Effector memory CD8-positive, alpha-beta T cell (primary cell): ENCODE results near the gene SEMA6D.

ENCODE experiments used
- ATAC-seq: fragments of 150-1000 bp; cut with Tn5 transposase; replicated peaks from 2 replicates; pipeline ENCODE4 v1.10.0; 2021; ENCODE audit warnings: mild to moderate bottlenecking, moderate library complexity
- DNase-seq, 3 experiments: peaks; one replicate each; pipeline ENCODE4 v3.0.0; 2021
- H3K27ac Mint-ChIP-seq, 2 donors: one replicate each; pipeline ENCODE4 v1.8.0; 2022; ENCODE audit warnings: mild to moderate bottlenecking in 2 of 2, mixed read lengths in 2 of 2, moderate library complexity in 2 of 2
- H3K27me3 Mint-ChIP-seq, 2 donors: one replicate each; pipeline ENCODE4 v1.8.0; 2022; ENCODE audit warnings: mixed read lengths in 2 of 2
- H3K36me3 Mint-ChIP-seq: one replicate; pipeline ENCODE4 v1.8.0; 2022; ENCODE audit warnings: mild to moderate bottlenecking, moderate library complexity, mixed read lengths; ENCODE audit not compliant: insufficient read depth
- H3K4me1 Mint-ChIP-seq, 2 donors: one replicate each; pipeline ENCODE4 v1.8.0; 2022; ENCODE audit warnings: low read depth in 2 of 2, mixed read lengths in 2 of 2
- H3K4me3 Mint-ChIP-seq, 2 donors: one replicate each; pipeline ENCODE4 v1.8.0; 2022; ENCODE audit warnings: mild to moderate bottlenecking in 2 of 2, mixed read lengths in 2 of 2, moderate library complexity in 2 of 2
- H3K9me3 Mint-ChIP-seq, 2 donors: one replicate each; pipeline ENCODE4 v1.8.0; 2022; ENCODE audit warnings: mixed read lengths in 2 of 2

The SEMA6D gene

GRCh38 chr15:47757331-47757730, 40.0 kb downstream of the SEMA6D start:
- ATAC-seq (no peak), DNase-seq (no peak)
- no peak overlapping the region for H3K4me3 Mint-ChIP-seq
- no peaks in the 10 kb centered on the region for H3K4me1 Mint-ChIP-seq
- no peaks in the 10 kb centered on the region for H3K36me3 Mint-ChIP-seq
- H3K27ac Mint-ChIP-seq: no peak overlapping the region
- H3K27me3 Mint-ChIP-seq: no peaks in the 10 kb centered on the region
- peaks cover 11 to 21% of the 10 kb centered on the region in 2 donors for H3K9me3 Mint-ChIP-seq

GRCh38 chr15:47762621-47763020, 45.3 kb downstream of the SEMA6D start:
- Mint-ChIP-seq H3K36me3 (no peaks in the 10 kb centered on the region), H3K27me3 (no peaks in the 10 kb centered on the region), H3K4me1 (no peaks in the 10 kb centered on the region), H3K4me3 (no peak overlapping the region), H3K9me3 (peaks cover 0 to 7% of the 10 kb centered on the region in 2 donors), H3K27ac (no peak overlapping the region)
- DNase-seq (no peak), ATAC-seq (no peak)

- no peak for DNase-seq
- Mint-ChIP-seq H3K4me3 (no peak overlapping the region), H3K36me3 (no peaks in the 10 kb centered on the region), H3K27me3 (no peaks in the 10 kb centered on the region), H3K27ac (no peak overlapping the region), H3K9me3 (peaks cover 0 to 7% of the 10 kb centered on the region in 2 donors), H3K4me1 (no peaks in the 10 kb centered on the region)
- no peak for ATAC-seq
These were observed 47.4 kb downstream of the SEMA6D start for GRCh38 chr15:47764666-47765065.

GRCh38 chr15:47766406-47766805, 49.1 kb downstream of the SEMA6D start:
- ATAC-seq (no peak), DNase-seq (no peak)
- Mint-ChIP-seq H3K36me3 (no peaks in the 10 kb centered on the region), H3K4me1 (no peaks in the 10 kb centered on the region), H3K9me3 (peaks cover 1 to 16% of the 10 kb centered on the region in 2 donors), H3K27ac (no peak overlapping the region), H3K4me3 (no peak overlapping the region), H3K27me3 (no peaks in the 10 kb centered on the region)

GRCh38 chr15:47767035-47767434, 49.7 kb downstream of the SEMA6D start:
- Mint-ChIP-seq H3K4me3 (no peak overlapping the region), H3K36me3 (no peaks in the 10 kb centered on the region), H3K27ac (no peak overlapping the region), H3K4me1 (no peaks in the 10 kb centered on the region), H3K9me3 (peaks cover 1 to 18% of the 10 kb centered on the region in 2 donors), H3K27me3 (no peaks in the 10 kb centered on the region)
- DNase-seq (no peak), ATAC-seq (no peak)

- Mint-ChIP-seq H3K4me1 (no peaks in the 10 kb centered on the region), H3K4me3 (no peak overlapping the region), H3K27ac (no peak overlapping the region), H3K27me3 (no peaks in the 10 kb centered on the region), H3K9me3 (peaks cover 1 to 23% of the 10 kb centered on the region in 2 donors), H3K36me3 (no peaks in the 10 kb centered on the region)
- no peak for ATAC-seq
- DNase-seq: no peak
These were observed 51.4 kb downstream of the SEMA6D start for GRCh38 chr15:47768735-47769134.

GRCh38 chr15:47769166-47769565, 51.9 kb downstream of the SEMA6D start:
- no peaks in the 10 kb centered on the region for H3K27me3 Mint-ChIP-seq
- H3K27ac Mint-ChIP-seq: no peak overlapping the region
- H3K9me3 Mint-ChIP-seq: peaks cover 1 to 23% of the 10 kb centered on the region in 2 donors
- no peak for DNase-seq
- no peak for ATAC-seq
- H3K4me1 Mint-ChIP-seq: no peaks in the 10 kb centered on the region
- no peak overlapping the region for H3K4me3 Mint-ChIP-seq
- no peaks in the 10 kb centered on the region for H3K36me3 Mint-ChIP-seq

GRCh38 chr15:47773143-47773542, 55.8 kb downstream of the SEMA6D start:
- Mint-ChIP-seq H3K27me3 (no peaks in the 10 kb centered on the region), H3K4me1 (no peaks in the 10 kb centered on the region), H3K36me3 (no peaks in the 10 kb centered on the region), H3K9me3 (peaks cover 1 to 16% of the 10 kb centered on the region in 2 donors), H3K4me3 (no peak overlapping the region), H3K27ac (no peak overlapping the region)
- ATAC-seq: no peak
- no peak for DNase-seq

- H3K27me3 Mint-ChIP-seq: no peaks in the 10 kb centered on the region
- H3K36me3 Mint-ChIP-seq: no peaks in the 10 kb centered on the region
- no peak overlapping the region for H3K4me3 Mint-ChIP-seq
- H3K4me1 Mint-ChIP-seq: no peaks in the 10 kb centered on the region
- ATAC-seq: no peak
- DNase-seq: no peak
- H3K27ac Mint-ChIP-seq: no peak overlapping the region
- H3K9me3 Mint-ChIP-seq: peaks cover 0 to 4% of the 10 kb centered on the region in 2 donors
These were observed 61.0 kb downstream of the SEMA6D start for GRCh38 chr15:47778263-47778770.

- no peak overlapping the region for H3K27ac Mint-ChIP-seq
- ATAC-seq (no peak), DNase-seq (no peak)
- no peaks in the 10 kb centered on the region for H3K27me3 Mint-ChIP-seq
- no peak overlapping the region for H3K4me3 Mint-ChIP-seq
- no peaks in the 10 kb centered on the region for H3K36me3 Mint-ChIP-seq
- no peaks in the 10 kb centered on the region for H3K4me1 Mint-ChIP-seq
- H3K9me3 Mint-ChIP-seq: peaks cover 0 to 4% of the 10 kb centered on the region in 2 donors
These were observed 63.7 kb downstream of the SEMA6D start for GRCh38 chr15:47780971-47781370.

- Mint-ChIP-seq H3K9me3 (peaks cover 4 to 7% of the 10 kb centered on the region in 2 donors), H3K27me3 (no peaks in the 10 kb centered on the region)
- ATAC-seq: no peak
These were observed 64.2 kb downstream of the SEMA6D start for GRCh38 chr15:47781527-47781926.

GRCh38 chr15:47784820-47785219, 67.5 kb downstream of the SEMA6D start:
- ATAC-seq (no peak), DNase-seq (no peak)
- no peaks in the 10 kb centered on the region for H3K4me1 Mint-ChIP-seq
- H3K27ac Mint-ChIP-seq: no peak overlapping the region
- no peak overlapping the region for H3K4me3 Mint-ChIP-seq
- no peaks in the 10 kb centered on the region for H3K27me3 Mint-ChIP-seq
- no peaks in the 10 kb centered on the region for H3K36me3 Mint-ChIP-seq
- H3K9me3 Mint-ChIP-seq: peaks cover 13 to 18% of the 10 kb centered on the region in 2 donors

More at GRCh38 chr15:47781527-47781926, 64.2 kb downstream of the SEMA6D start:
- no peak for DNase-seq
- no peaks in the 10 kb centered on the region for H3K4me1 Mint-ChIP-seq
- no peaks in the 10 kb centered on the region for H3K36me3 Mint-ChIP-seq
- no peak overlapping the region for H3K4me3 Mint-ChIP-seq
- H3K27ac Mint-ChIP-seq: no peak overlapping the region

GRCh38 chr15:47786371-47786770, 69.1 kb downstream of the SEMA6D start:
- no peak overlapping the region for H3K27ac Mint-ChIP-seq
- no peaks in the 10 kb centered on the region for H3K27me3 Mint-ChIP-seq
- no peaks in the 10 kb centered on the region for H3K4me1 Mint-ChIP-seq
- peaks cover 11 to 18% of the 10 kb centered on the region in 2 donors for H3K9me3 Mint-ChIP-seq
- H3K4me3 Mint-ChIP-seq: no peak overlapping the region
- ATAC-seq: no peak
- no peaks in the 10 kb centered on the region for H3K36me3 Mint-ChIP-seq
- no peak for DNase-seq

- DNase-seq: no peak
- H3K9me3 Mint-ChIP-seq: peaks cover 11 to 18% of the 10 kb centered on the region in 2 donors
- no peak for ATAC-seq
- no peaks in the 10 kb centered on the region for H3K36me3 Mint-ChIP-seq
- H3K27me3 Mint-ChIP-seq: no peaks in the 10 kb centered on the region
- no peaks in the 10 kb centered on the region for H3K4me1 Mint-ChIP-seq
- H3K27ac Mint-ChIP-seq: no peak overlapping the region
- H3K4me3 Mint-ChIP-seq: no peak overlapping the region
These were observed 70.6 kb downstream of the SEMA6D start for GRCh38 chr15:47787875-47788274.

GRCh38 chr15:47788685-47789084, 71.4 kb downstream of the SEMA6D start:
- Mint-ChIP-seq H3K4me3 (no peak overlapping the region), H3K4me1 (no peaks in the 10 kb centered on the region), H3K27ac (no peak overlapping the region), H3K9me3 (peaks cover 11 to 18% of the 10 kb centered on the region in 2 donors), H3K36me3 (no peaks in the 10 kb centered on the region), H3K27me3 (no peaks in the 10 kb centered on the region)
- DNase-seq (no peak), ATAC-seq (no peak)
